Hepatocyte (in vitro differentiated cells): Measurements from ENCODE around the gene DRC7. TPM values are rescaled to one million over a fixed set of nuclear protein-coding genes. Genes with fewer than 3 reads are reported as not detected.

Source experiments
- DNase-seq: peaks from one replicate; pipeline ENCODE4 v3.0.0-alpha.2; 2016; ENCODE audit warnings: low spot score
- H2AFZ ChIP-seq: fragments of 200-600 bp; sonication (generic); 2 replicates; pipeline ENCODE4 v1.6.0; 2016; ENCODE audit warnings: antibody characterized with exemption, mild to moderate bottlenecking
- H3K27ac ChIP-seq: fragments of 200-600 bp; sonication (generic); 2 replicates; pipeline ENCODE4 v1.5.1; 2016; ENCODE audit warnings: mild to moderate bottlenecking
- H3K27me3 ChIP-seq: fragments of 200-600 bp; sonication (generic); 2 replicates; pipeline ENCODE4 v1.6.1; 2016
- H3K36me3 ChIP-seq: fragments of 200-600 bp; sonication (generic); replicated peaks from 2 replicates; pipeline ENCODE4 v1.5.1; 2016; ENCODE audit warnings: low read depth; ENCODE audit not compliant: insufficient read depth
- H3K4me1 ChIP-seq: fragments of 200-600 bp; sonication (generic); 2 replicates; pipeline ENCODE4 v1.5.1; 2016; ENCODE audit warnings: mild to moderate bottlenecking, moderate library complexity; ENCODE audit not compliant: insufficient read depth
- H3K4me2 ChIP-seq: fragments of 200-600 bp; sonication (generic); 2 replicates; pipeline ENCODE4 v1.6.0; 2016
- H3K4me3 ChIP-seq: fragments of 200-600 bp; sonication (generic); 2 replicates; pipeline ENCODE4 v1.5.1; 2016; ENCODE audit warnings: mild to moderate bottlenecking
- H3K79me2 ChIP-seq: fragments of 200-600 bp; sonication (generic); 2 replicates; pipeline ENCODE4 v1.6.0; 2017; ENCODE audit warnings: mild to moderate bottlenecking
- H3K9me2 ChIP-seq: fragments of 200-600 bp; sonication (generic); replicated peaks from 2 replicates; pipeline ENCODE4 v1.6.0; 2017; ENCODE audit warnings: mild to moderate bottlenecking; ENCODE audit not compliant: insufficient read depth
- H3K9me3 ChIP-seq: fragments of 200-600 bp; sonication (generic); 2 replicates; pipeline ENCODE4 v1.5.1; 2016; ENCODE audit warnings: low read depth, mild to moderate bottlenecking
- H4K20me1 ChIP-seq: fragments of 200-600 bp; sonication (generic); 2 replicates; pipeline ENCODE4 v1.6.0; 2016; ENCODE audit warnings: mild to moderate bottlenecking; ENCODE audit not compliant: insufficient read depth, poor library complexity, severe bottlenecking
- CTCF ChIP-seq: fragments of 200-600 bp; sonication (generic); IDR thresholded peaks from 2 replicates; pipeline ENCODE4 v1.5.1; 2016; ENCODE audit warnings: antibody characterized with exemption, mild to moderate bottlenecking; ENCODE audit not compliant: poor library complexity
- EZH2 ChIP-seq: fragments of 200-600 bp; sonication (generic); IDR thresholded peaks from 2 replicates; pipeline ENCODE4 v1.6.1; 2016; ENCODE audit warnings: antibody characterized with exemption, mild to moderate bottlenecking, borderline replicate concordance
- EZH2phosphoT487 ChIP-seq: fragments of 200-600 bp; sonication (generic); IDR thresholded peaks from one replicate; pipeline ENCODE4 v1.6.1; 2018; ENCODE audit warnings: antibody characterized with exemption, mild to moderate bottlenecking, low read depth, moderate library complexity; ENCODE audit not compliant: unreplicated experiment, severe bottlenecking
- WGBS: methylation state at CpG from one replicate; pipeline ENCODE4 v1.1.6; 2016; ENCODE audit warnings: low lambda C conversion rate; ENCODE audit errors: missing lambda C conversion rate; 5-methylcytosine and 5-hydroxymethylcytosine counted together
- polyA plus RNA-seq: library from polyadenylated mRNA; unstranded; fragments of >200 nt; fragmentation: Nextera tagmentation; extraction: Ambion mirVana; gene quantifications from 2 replicates; pipeline ENCODE4 v1.2.1, GENCODE V29; 2016
- total RNA-seq: library from RNA; depleted of rRNA; stranded (reverse); fragments of >200 nt; gene quantifications from 2 replicates; pipeline ENCODE4 v1.2.3, GENCODE V29; 2014

DRC7 gene
- total and polyA plus RNA-seq, 2 experiments from 2014 or later: 0.27 to 0.93 TPM

DNA sequence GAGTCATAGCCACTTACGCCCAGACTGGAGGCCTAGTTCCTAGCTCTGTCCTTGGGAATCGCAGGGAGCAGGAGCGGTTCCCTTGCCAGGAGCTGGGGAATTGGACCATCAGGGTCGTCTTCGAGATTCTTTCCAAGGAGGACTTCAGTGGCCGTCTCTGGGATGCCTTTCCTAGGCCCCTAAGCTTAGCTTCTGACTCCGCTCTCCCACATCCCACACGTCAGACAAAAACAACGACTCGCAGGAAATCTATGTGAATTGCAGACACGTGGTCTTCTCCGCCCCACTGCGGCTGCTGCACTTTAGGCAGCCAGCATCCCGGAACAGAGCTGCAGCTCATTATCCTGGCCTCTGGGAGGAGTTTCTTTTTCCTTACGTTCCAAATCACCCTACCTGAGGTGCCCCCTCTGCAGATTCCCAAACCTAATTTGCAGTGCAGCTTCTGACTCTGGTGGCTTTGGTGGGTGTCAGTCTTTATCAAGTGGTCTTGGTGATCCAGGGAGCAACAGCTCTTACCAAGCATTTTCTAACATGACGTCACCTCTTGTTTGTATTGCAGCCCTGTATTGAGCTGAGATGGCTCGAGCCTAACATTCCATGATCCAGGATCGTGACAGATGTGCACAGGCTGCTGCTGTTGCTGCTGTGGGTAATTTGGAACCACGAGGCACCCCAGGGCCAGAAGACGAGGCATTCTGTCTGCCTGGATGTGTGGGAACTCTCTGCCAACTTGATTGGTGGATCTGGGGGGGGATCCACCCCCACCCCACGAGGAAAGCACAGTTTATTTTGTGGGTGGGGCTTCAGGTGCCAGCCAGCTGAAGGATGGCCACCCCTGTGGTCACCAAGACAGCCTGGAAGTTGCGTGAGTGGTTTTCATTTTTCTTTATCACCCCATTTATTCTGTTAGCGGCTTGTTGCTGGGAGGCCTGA, 42.1 kb downstream of the DRC7 start:
- Histone ChIP-seq H3K4me1 (peaks cover 19% of the 10 kb centered on the region), H3K36me3 (no peaks in the 10 kb centered on the region), H3K27ac (peak overlapping the region; percentile 82), H3K27me3 (no peaks in the 10 kb centered on the region), H3K79me2 (no peaks in the 10 kb centered on the region), H2AFZ (peak overlapping the region; percentile 39), H3K9me2 (no peaks in the 10 kb centered on the region), H3K4me2 (peak overlapping the region; percentile 84), H4K20me1 (no peaks in the 10 kb centered on the region), H3K9me3 (no peaks in the 10 kb centered on the region), H3K4me3 (peak overlapping the region; percentile 8)
- 27% methylated on average over 23 of the region's 23 CpGs for WGBS
- TF ChIP-seq EZH2phosphoT487 (no peak), CTCF (peak; percentile 25), EZH2 (no peak)
- DNase-seq: peak; percentile 83

DNA sequence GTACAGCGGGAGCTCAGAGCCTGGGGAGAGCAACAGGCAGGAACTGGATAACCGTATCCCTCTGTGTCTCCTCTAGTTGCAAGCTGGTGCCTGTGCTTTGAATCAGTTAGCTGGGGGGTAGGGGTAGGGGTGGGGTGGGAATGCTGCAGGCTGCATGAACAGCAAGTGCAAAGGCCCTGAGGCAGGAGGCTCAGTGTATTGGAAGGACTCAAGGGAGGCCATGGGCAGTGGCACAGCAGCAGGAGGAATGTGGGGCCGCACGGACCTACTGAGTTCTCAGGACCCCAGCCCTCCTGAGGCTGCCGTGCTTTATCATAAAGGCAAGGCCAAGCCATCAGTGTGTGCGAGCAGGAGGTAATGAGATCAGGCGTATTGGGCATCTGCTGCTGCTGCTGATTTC, 44.2 kb downstream of the DRC7 start:
- DNase-seq: no peak
- Histone ChIP-seq H3K9me2 (no peaks in the 10 kb centered on the region), H3K4me1 (peaks cover 19% of the 10 kb centered on the region), H3K27me3 (no peaks in the 10 kb centered on the region), H4K20me1 (no peaks in the 10 kb centered on the region), H3K4me2 (no peak overlapping the region), H3K27ac (no peak overlapping the region), H3K9me3 (no peaks in the 10 kb centered on the region), H3K79me2 (no peaks in the 10 kb centered on the region), H3K36me3 (no peaks in the 10 kb centered on the region), H2AFZ (no peak overlapping the region), H3K4me3 (no peak overlapping the region)
- WGBS: 94% methylated on average over 7 of the region's 7 CpGs
- TF ChIP-seq EZH2 (no peak), EZH2phosphoT487 (no peak), CTCF (no peak)

GRCh38 chr16:57739756-57740422, 45.3 kb downstream of the DRC7 start:
- no peak for TF ChIP-seq CTCF
- no peak for TF ChIP-seq EZH2
- no peak for TF ChIP-seq EZH2phosphoT487
- no peaks in the 10 kb centered on the region for H3K9me2 ChIP-seq
- H3K4me2 ChIP-seq: no peak overlapping the region
- H3K4me1 ChIP-seq: peaks cover 13% of the 10 kb centered on the region
- no peaks in the 10 kb centered on the region for H4K20me1 ChIP-seq
- H3K4me3 ChIP-seq: no peak overlapping the region
- no peaks in the 10 kb centered on the region for H3K9me3 ChIP-seq
- 97% methylated on average over 18 of the region's 18 CpGs for WGBS
- H3K27me3 ChIP-seq: no peaks in the 10 kb centered on the region
- no peak for DNase-seq
- H3K79me2 ChIP-seq: no peaks in the 10 kb centered on the region
- H3K36me3 ChIP-seq: no peaks in the 10 kb centered on the region
- no peak overlapping the region for H2AFZ ChIP-seq
- H3K27ac ChIP-seq: no peak overlapping the region
